ENCODE results near the gene PDK1.

GRCh38 chr2:172612051-172612450, 56.2 kb downstream of the PDK1 start:
- TF ChIP-seq REST (IDR thresholded peaks at IDR 0.05; ENCODE audit: insufficient read depth in 1 of 2, low read depth in 2 of 2, low read length in 2 of 2), result no peak
- TF ChIP-seq POLR2AphosphoS5 (IDR thresholded peaks at IDR 0.05; ENCODE audit: low read depth, low read length), result no peak
- TF ChIP-seq TAF1 (IDR thresholded peaks at IDR 0.05; ENCODE audit: borderline replicate concordance, insufficient read depth, low read length), result no peak
- TF ChIP-seq SIN3A (IDR thresholded peaks at IDR 0.05; ENCODE audit: borderline replicate concordance, insufficient read depth, low read length), result no peak
- TF ChIP-seq FOXP2 (optimal IDR thresholded peaks at IDR 0.05; ENCODE audit: borderline replicate concordance, extremely low read depth, extremely low read length, insufficient read depth), result no peak

Data from PFSK-1 (cell line).